ENCODE data around the gene PEX14.

GRCh38 chr1:10631121-10631810, 156.5 kb downstream of the PEX14 start:
- TF ChIP-seq POLR2A (IDR thresholded peaks at IDR 0.05): no peak
- no peak for TF ChIP-seq CTCF (IDR thresholded peaks at IDR 0.05 in 4 of 5, conservative IDR thresholded peaks at IDR 0.05 in 1 of 5)
